Calu3 (cell line): ENCODE data around the gene GRPR. TPM values are rescaled to one million over a fixed set of nuclear protein-coding genes. Genes with fewer than 3 reads are reported as not detected.

ENCODE experiments used
- BruUV-seq: library from RNA; stranded (reverse); fragments of 400-500 nt; replicated peaks from 2 replicates; lab custom pipeline; 2021; lab: Mats Ljungman, UMichigan
- CTCF ChIA-PET: fragments of 300-600 bp; sonication (Branson Sonifier 250); formaldehyde crosslinking; loops from one replicate; lab custom pipeline; 2022; ENCODE audit warnings: antibody characterized with exemption; lab: Charles Lee
- DNase-seq: peaks from one replicate; pipeline ENCODE4 v3.0.0; 2022
- H3K27ac Mint-ChIP-seq: one replicate; pipeline ENCODE4 v1.8.0; 2022; ENCODE audit warnings: mixed read lengths; ENCODE audit not compliant: unreplicated experiment
- H3K27me3 Mint-ChIP-seq: one replicate; pipeline ENCODE4 v1.8.0; 2022; ENCODE audit warnings: mixed read lengths; ENCODE audit not compliant: unreplicated experiment
- H3K36me3 Mint-ChIP-seq: one replicate; pipeline ENCODE4 v1.8.0; 2022; ENCODE audit warnings: mild to moderate bottlenecking, moderate library complexity, mixed read lengths; ENCODE audit not compliant: insufficient read depth, unreplicated experiment
- H3K4me1 Mint-ChIP-seq: one replicate; pipeline ENCODE4 v1.8.0; 2022; ENCODE audit warnings: mild to moderate bottlenecking, low read depth, mixed read lengths; ENCODE audit not compliant: unreplicated experiment
- H3K4me3 Mint-ChIP-seq: one replicate; pipeline ENCODE4 v1.8.0; 2022; ENCODE audit warnings: mild to moderate bottlenecking, low read depth, moderate library complexity, mixed read lengths; ENCODE audit not compliant: unreplicated experiment
- H3K9me3 Mint-ChIP-seq: one replicate; pipeline ENCODE4 v1.8.0; 2022; ENCODE audit warnings: low read depth, mixed read lengths; ENCODE audit not compliant: unreplicated experiment
- CTCF ChIP-seq: fragments of 200-600 bp; IDR thresholded peaks from one replicate; pipeline ENCODE4 v1.8.0; 2022; ENCODE audit warnings: antibody characterized with exemption; ENCODE audit not compliant: unreplicated experiment
- intact Hi-C: fragments of 100-400 bp; cut with micrococcal nuclease; formaldehyde crosslinking; loops from one replicate; pipeline ENCODE4 v1.10.0; 2022; ENCODE audit not compliant: unreplicated experiment
- total RNA-seq: library from RNA; stranded (reverse); gene quantifications from 2 replicates; pipeline ENCODE4 v1.2.3, GENCODE V29; 2022

GRPR gene
- total RNA-seq, 1 experiment from 2014 or later = 0.85 TPM

- no peak for DNase-seq
- no peaks in the 10 kb centered on the region for H3K9me3 Mint-ChIP-seq
- intact Hi-C loops = no loop called here
- CTCF ChIA-PET = no interaction called here
- H3K36me3 Mint-ChIP-seq = no peaks in the 10 kb centered on the region
- no peak for TF ChIP-seq CTCF
- no peaks in the 10 kb centered on the region for H3K27me3 Mint-ChIP-seq
- H3K4me3 Mint-ChIP-seq = no peak overlapping the region
- no peak overlapping the region for H3K27ac Mint-ChIP-seq
- H3K4me1 Mint-ChIP-seq = no peaks in the 10 kb centered on the region
- no TSS peak for BruUV-seq
Observed at GRCh38 chrX:16081357-16081756, 42.0 kb upstream of the GRPR start.

GRCh38 chrX:16082470-16083085 lies 40.8 kb upstream of the GRPR start:
- H3K27me3 Mint-ChIP-seq = no peaks in the 10 kb centered on the region
- H3K27ac Mint-ChIP-seq = no peak overlapping the region
- intact Hi-C loops = no loop called here
- CTCF ChIA-PET = interaction anchor here (0.6 kb wide), 1 partner anchor 169 kb away, joined by 3 read pairs; no protein-coding TSS in a partner anchor
- H3K4me3 Mint-ChIP-seq = no peak overlapping the region
- no peak for TF ChIP-seq CTCF
- H3K36me3 Mint-ChIP-seq = no peaks in the 10 kb centered on the region
- H3K4me1 Mint-ChIP-seq = no peaks in the 10 kb centered on the region
- no peaks in the 10 kb centered on the region for H3K9me3 Mint-ChIP-seq
- no TSS peak for BruUV-seq
- no peak for DNase-seq

- intact Hi-C loops = no loop called here
- peak; percentile 24 for DNase-seq
- no peak overlapping the region for H3K4me3 Mint-ChIP-seq
- TF ChIP-seq CTCF = no peak
- H3K9me3 Mint-ChIP-seq = no peaks in the 10 kb centered on the region
- H3K27ac Mint-ChIP-seq = no peak overlapping the region
- H3K36me3 Mint-ChIP-seq = no peaks in the 10 kb centered on the region
- no peaks in the 10 kb centered on the region for H3K4me1 Mint-ChIP-seq
- CTCF ChIA-PET = interaction anchor here (0.6 kb wide), 1 partner anchor 70 kb away, joined by 3 read pairs; no protein-coding TSS in a partner anchor
- no peaks in the 10 kb centered on the region for H3K27me3 Mint-ChIP-seq
- BruUV-seq = no TSS peak
Observed at GRCh38 chrX:16087076-16087475, 36.3 kb upstream of the GRPR start.

GRCh38 chrX:16089086-16089485 lies 34.3 kb upstream of the GRPR start:
- CTCF ChIA-PET = no interaction called here
- Mint-ChIP-seq H3K27me3 (no peaks in the 10 kb centered on the region), H3K27ac (no peak overlapping the region), H3K4me1 (no peaks in the 10 kb centered on the region), H3K4me3 (no peak overlapping the region), H3K36me3 (no peaks in the 10 kb centered on the region), H3K9me3 (no peaks in the 10 kb centered on the region)
- TF ChIP-seq CTCF = no peak
- DNase-seq = no peak
- intact Hi-C loops = no loop called here
- BruUV-seq = no TSS peak
